K562 (cell line): Measurements from ENCODE around the gene SSR2. TPM values are rescaled to one million over a fixed set of nuclear protein-coding genes. Genes with fewer than 3 reads are reported as not detected.
A peak's percentile ranks its signal among the peaks of the same experiment; 100 is the strongest.

Experiments
- CHD7 ChIP-seq: fragments of 200-600 bp; sonication (generic); IDR thresholded peaks from one replicate; pipeline ENCODE4 v1.6.1; 2012; ENCODE audit warnings: mild to moderate bottlenecking, low read depth, low read length, inconsistent platforms
- CREB3 ChIP-seq: fragments of 450-650 bp; conservative IDR thresholded peaks from 2 replicates; pipeline ENCODE4 v1.6.1; 2016; ENCODE audit warnings: missing genetic modification characterization, low read depth, mild to moderate bottlenecking, missing compliant biosample characterization, moderate library complexity
- ETV5 ChIP-seq: sonication (generic); formaldehyde crosslinking; IDR thresholded peaks from 2 replicates; pipeline ENCODE4 v1.4.0; 2020; ENCODE audit warnings: low read depth, mild to moderate bottlenecking, missing genetic modification reagents
- EZH2 ChIP-seq: IDR thresholded peaks from 2 replicates; pipeline ENCODE4 v1.6.1; 2012; ENCODE audit warnings: low read depth, mild to moderate bottlenecking, inconsistent platforms, low read length, borderline replicate concordance
- GTF2F1 ChIP-seq: IDR thresholded peaks from 2 replicates; pipeline ENCODE4 v1.6.1; 2011; ENCODE audit warnings: low read depth, low read length, improper control_type of control experiment
- MAZ ChIP-seq, 2 experiments: fragments of 450-650 bp in 1 of 2; sonication (generic) in 1 of 2; formaldehyde crosslinking; IDR thresholded peaks in 1 of 2; conservative IDR thresholded peaks in 1 of 2; 2 replicates each; pipeline versions ENCODE4 v1.4.0 to v1.5.0; 2020; ENCODE audit warnings: mild to moderate bottlenecking in 1 of 2, missing genetic modification reagents in 1 of 2
- MITF ChIP-seq: IDR thresholded peaks from 2 replicates; pipeline ENCODE4 v1.6.1; 2014; ENCODE audit warnings: antibody characterized with exemption
- RBM17 ChIP-seq: fragments of 200-400 bp; formaldehyde crosslinking; IDR thresholded peaks from 2 replicates; pipeline ENCODE4 v1.6.1; 2017; ENCODE audit warnings: low read depth, mild to moderate bottlenecking, low read length, borderline replicate concordance
- ZNF224 ChIP-seq: sonication (generic); formaldehyde crosslinking; IDR thresholded peaks from 2 replicates; pipeline ENCODE4 v1.8.0; 2022; ENCODE audit warnings: mild to moderate bottlenecking, missing genetic modification reagents
- ZNF507 ChIP-seq: conservative IDR thresholded peaks from 2 replicates; pipeline ENCODE4 v1.6.1; 2017; ENCODE audit warnings: missing genetic modification characterization, missing compliant biosample characterization
- polyA plus RNA-seq, 8 experiments: library from polyadenylated mRNA; depleted of rRNA in 4 of 8; stranded (reverse) in 5 of 8; unstranded in 3 of 8; fragments of >200 nt; fragmentation: Nextera tagmentation in 2 of 8; fragmentation: Illumina TruSeq in 1 of 8; extraction: Ambion mirVana in 2 of 8; extraction: Trizol in 1 of 8; gene quantifications; 2 replicates each; pipeline versions ENCODE4 v1.2.1 to v1.2.3, GENCODE V29; 2011 to 2014; ENCODE audit warnings: inconsistent platforms in 1 of 8, missing spikeins in 1 of 8
- total RNA-seq, 7 experiments: library from RNA; depleted of rRNA in 6 of 7; stranded (reverse); fragments of >200 nt in 6 of 7; fragmentation: Illumina TruSeq in 2 of 7; extraction: Trizol in 2 of 7; gene quantifications; 2 replicates each; pipeline versions ENCODE4 v1.2.1 to v1.2.3, GENCODE V29; 2011 to 2021; ENCODE audit warnings: low replicate concordance in 1 of 7
- TF ChIP-seq, protein P1 (sequence below): fragments of 450-650 bp; IDR thresholded peaks from 2 replicates; pipeline ENCODE4 v1.6.1; 2016; ENCODE audit warnings: low read depth, mild to moderate bottlenecking, moderate library complexity

SSR2 gene
- total and polyA plus RNA-seq, 9 of the 15 experiments (the other 6 are each of a cell fraction or from before 2014, with no cell fraction given), result 161 to 411 (median 240) TPM

DNA sequence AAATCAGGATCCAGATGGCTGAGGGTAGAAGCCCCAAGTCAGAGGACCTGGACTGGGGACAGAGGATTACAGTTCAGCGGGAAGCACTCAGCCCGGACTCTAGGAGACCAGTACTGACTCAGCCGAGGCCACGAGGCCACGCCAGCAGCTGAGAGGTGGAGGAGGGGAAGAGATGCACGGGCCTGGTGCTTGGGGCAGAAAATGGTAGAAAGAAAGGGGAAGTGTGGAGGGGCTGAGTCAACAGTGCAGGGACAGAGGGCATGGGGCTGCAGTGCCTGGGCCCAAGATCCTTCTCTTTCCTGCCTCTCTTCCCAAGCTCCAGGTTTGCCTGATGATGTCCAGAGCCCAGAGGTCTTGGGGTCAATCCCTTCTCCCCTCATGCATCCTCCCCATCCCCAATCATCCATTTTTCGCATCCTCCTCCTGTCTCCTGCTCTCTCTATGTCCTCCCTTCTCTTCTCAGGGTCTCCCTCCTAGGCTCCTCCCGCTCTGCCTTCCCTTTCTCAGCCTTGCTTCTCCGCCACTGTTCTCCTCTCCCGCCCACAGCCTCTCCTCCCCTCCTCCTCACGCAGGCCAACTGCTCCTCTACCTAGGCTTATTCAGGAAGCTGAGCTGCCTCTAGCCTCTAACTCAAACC lies 50.1 kb downstream of the SSR2 start (continued):
- TF ChIP-seq ZNF507 (tag) (no peak), RBM17 (no peak), CREB3 (no peak), MAZ (CRISPR knock-in tag; conservative IDR thresholded peaks at IDR 0.05 in 1 of 2, IDR thresholded peaks at IDR 0.05 in 1 of 2) (peak in 1 of 2 experiments; percentile 32; a peak in 1 of 4 replicates), ZNF224 (CRISPR knock-in tag) (no peak), EZH2 (no peak), CHD7 (no peak), MITF (peak; percentile 77), ETV5 (CRISPR knock-in tag) (0 out of 2 replicates have a peak, but pooled peaks have one; percentile 21), GTF2F1 (no peak)
- TF ChIP-seq, protein P1, sequence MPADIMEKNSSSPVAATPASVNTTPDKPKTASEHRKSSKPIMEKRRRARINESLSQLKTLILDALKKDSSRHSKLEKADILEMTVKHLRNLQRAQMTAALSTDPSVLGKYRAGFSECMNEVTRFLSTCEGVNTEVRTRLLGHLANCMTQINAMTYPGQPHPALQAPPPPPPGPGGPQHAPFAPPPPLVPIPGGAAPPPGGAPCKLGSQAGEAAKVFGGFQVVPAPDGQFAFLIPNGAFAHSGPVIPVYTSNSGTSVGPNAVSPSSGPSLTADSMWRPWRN, result no peak
